ENCODE data around the gene CNMD. TPM values are rescaled to one million over a fixed set of nuclear protein-coding genes. Genes with fewer than 3 reads are reported as not detected.
A peak's percentile ranks its signal among the peaks of the same experiment; 100 is the strongest.
"Not testable (repeated sequence)": the region's sequence is repeated elsewhere in the genome, so short reads cannot be mapped to it uniquely, and the experiment has no call there.

The CNMD gene
- total RNA-seq, 1 donor from 2014 or later = 0.51 TPM

DNA sequence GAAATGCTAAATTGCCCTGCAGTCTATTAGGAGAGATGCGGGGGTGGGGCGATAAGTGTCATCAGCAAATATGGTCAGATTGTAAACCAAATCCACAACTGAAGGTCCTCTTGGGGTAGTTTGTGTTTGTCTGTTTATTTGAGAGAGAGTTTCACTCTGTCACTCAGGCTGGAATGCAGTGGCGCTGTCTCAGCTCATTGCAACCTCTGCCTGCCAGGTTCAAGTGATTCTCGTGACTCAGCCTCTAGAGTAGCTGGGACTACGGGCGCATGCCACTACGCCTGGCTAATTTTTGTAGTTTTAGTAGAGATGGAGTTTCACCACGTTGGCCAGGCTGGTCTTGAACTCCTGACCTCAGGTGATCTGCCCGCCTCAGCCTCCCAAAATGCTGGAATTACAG lies 53.8 kb downstream of the CNMD start:
- not testable (repeated sequence) for DNase-seq

DNA sequence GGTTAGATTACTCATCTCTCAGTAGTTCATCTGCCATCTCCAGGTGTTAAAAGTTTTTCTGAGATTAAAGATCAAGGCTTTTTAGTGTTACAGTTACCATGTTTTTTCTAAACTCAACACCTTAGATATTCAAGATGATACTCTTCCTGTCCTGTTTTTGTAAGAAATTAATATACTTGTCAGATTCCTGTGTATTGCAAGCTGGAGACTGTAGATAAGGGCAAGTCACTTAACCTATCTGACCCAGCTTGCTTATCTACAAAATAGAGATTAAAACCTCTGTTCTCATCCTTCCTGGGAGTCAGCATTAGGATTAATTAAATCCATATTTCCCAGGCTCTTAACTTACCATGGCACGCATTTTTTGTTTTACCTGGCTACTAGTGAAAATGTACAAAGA lies 61.8 kb downstream of the CNMD start:
- DNase-seq = no peak

DNA sequence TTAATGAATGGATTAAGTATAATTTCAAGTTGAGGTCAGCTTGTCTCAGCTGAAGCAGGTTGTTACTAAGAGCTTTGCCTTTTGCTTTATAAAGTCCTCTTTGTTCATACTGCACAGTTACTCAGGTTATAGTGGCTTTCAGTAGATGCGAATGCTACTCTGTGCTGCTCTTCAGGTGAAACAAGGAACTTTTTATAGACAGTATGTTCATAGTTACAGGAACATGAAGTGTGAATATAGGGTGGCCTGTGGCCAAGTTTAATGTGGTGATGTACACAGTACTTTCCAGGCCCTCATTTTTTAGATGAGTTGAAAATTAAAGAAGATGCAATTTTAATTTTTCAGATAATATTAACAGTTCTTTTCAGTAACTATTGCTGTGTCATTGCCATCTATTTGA lies 66.2 kb downstream of the CNMD start:
- DNase-seq = no peak

DNA sequence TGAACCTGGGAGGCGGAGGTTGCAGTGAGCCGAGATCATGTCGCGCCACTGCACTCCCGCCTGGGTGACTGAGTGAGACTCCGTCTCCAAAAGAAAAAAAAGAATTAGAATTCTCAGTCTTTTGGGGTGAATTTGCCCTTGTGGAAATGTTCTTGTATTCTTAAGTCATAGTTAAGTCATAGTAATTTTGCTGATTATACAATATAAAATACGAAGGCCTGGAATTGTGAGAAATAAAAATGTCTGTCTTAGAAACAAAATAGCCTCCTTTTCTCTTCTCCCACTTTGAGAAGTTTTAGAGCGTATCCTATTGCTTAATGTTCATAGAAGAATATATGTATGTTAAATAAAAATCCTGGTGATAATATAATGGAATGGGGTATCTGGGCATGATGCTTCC lies 68.9 kb downstream of the CNMD start:
- no peak for DNase-seq

DNA sequence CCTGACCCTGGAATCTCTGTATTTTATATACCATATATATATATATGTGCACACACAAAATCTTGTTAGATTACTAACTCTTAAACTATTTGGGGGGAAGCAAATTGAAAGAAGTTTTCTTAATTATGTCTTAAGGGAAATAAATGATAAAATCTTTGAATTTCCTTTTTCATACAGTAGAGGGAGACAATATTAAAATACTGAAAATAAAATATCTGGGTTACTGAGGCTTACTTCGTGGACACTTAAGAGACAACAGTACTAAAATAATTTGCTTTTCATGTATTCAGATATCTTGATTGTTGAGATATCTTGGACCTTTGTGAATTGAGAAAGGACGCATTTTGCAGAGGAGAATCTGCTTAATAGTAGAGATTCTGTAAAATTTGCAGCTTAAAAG lies 69.9 kb downstream of the CNMD start:
- DNase-seq = no peak

DNA sequence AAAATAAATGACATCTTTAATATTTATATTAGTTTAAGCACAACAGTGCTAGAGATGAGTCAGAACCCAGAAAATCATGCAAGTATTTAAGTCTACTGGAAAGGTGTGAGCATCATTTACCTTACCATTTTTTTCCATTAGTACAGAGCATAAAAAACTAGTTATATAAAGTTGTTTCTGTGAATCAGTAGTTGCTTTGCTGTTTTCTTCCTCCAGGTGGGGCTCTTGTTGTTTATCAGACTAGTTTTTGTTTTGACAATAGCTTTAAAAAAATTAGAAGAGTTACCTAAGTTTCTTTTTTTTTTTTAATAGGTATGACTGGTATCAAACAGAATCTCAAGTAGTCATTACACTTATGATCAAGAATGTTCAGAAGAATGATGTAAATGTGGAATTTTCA lies 74.3 kb downstream of the CNMD start:
- peak; percentile 43 for DNase-seq

DNA sequence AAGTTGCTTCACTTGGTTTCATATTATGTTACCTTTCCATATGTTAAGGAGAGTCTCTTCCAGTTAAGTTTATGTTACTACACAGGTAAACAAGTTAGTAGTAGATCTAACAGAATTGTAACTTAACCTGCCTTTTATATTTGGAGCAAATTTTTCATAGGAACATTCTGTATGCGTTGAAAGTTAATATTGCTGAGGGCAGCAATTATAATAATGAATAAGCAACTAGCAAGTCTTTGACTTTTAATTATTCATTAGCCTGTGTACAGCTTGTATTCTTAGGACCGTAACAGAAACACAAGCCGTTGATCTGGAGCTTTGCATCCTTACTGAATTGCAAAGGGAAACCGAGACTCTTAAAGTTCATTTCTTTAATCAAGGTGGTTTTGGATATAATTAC lies 75.3 kb downstream of the CNMD start:
- no peak for DNase-seq

DNA sequence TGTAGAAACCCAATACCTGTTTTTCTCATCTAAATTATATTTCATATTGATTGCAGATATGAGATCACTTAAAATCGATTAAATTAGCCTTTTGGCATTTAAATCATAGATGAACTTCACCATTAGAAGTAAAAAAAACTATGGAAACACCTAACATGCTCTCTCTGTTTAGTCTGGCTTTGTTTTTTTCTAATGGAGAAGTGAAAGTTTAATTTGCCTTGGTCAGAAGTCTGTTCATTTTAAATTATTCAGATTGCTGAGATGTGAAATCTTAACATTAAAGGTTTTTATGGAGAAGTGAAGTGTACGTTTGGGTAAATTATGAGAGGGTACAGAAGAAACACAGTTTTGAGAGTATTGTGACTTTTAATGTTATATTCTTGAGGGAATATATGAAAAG lies 80.3 kb downstream of the CNMD start:
- no peak for DNase-seq

Other genes with a start within 250 kb of the CNMD start
- gene HNRNPA1L2, start 97.4 kb downstream of the CNMD start, total RNA-seq = 5.3 TPM
- 45.4 TPM for gene SUGT1, start 87.0 kb downstream of the CNMD start, total RNA-seq
- gene PCDH8, start 108.8 kb upstream of the CNMD start, total RNA-seq = 1.0 TPM

Data from tongue (tissue), 2 donors.